RWPE2 (cell line): ENCODE measurements around the gene POC1B.
"Not testable (repeated sequence)": the region's sequence is repeated elsewhere in the genome, so short reads cannot be mapped to it uniquely, and the experiment has no call there.

Source experiments
- ATAC-seq: fragments of 200-7000 bp; cut with Tn5 transposase; 3 replicates; pipeline ENCODE4 v1.9.1; 2021; ENCODE audit warnings: low read depth
- DNase-seq: peaks from one replicate; pipeline ENCODE4 v3.0.0-alpha.2; 2020; ENCODE audit warnings: low spot score
- H3K27ac ChIP-seq: fragments of 450-650 bp; 2 replicates; pipeline ENCODE4 v1.5.1; 2017; ENCODE audit warnings: mild to moderate bottlenecking; ENCODE audit not compliant: poor library complexity, severe bottlenecking
- H3K27me3 ChIP-seq: fragments of 250-450 bp; sonication (Bioruptor Pico); 2 replicates; pipeline ENCODE4 v1.5.1; 2021; ENCODE audit warnings: mild to moderate bottlenecking, moderate library complexity; ENCODE audit not compliant: insufficient read depth, poor library complexity, severe bottlenecking
- H3K36me3 ChIP-seq: fragments of 250-450 bp; sonication (Bioruptor Pico); 2 replicates; pipeline ENCODE4 v1.5.1; 2020; ENCODE audit warnings: low read depth, mild to moderate bottlenecking, moderate library complexity
- H3K4me1 ChIP-seq: fragments of 250-450 bp; sonication (Bioruptor Pico); 2 replicates; pipeline ENCODE4 v1.5.1; 2021; ENCODE audit warnings: mild to moderate bottlenecking, moderate library complexity; ENCODE audit not compliant: insufficient read depth, poor library complexity, severe bottlenecking
- H3K4me3 ChIP-seq: fragments of 250-450 bp; sonication (Bioruptor Pico); 2 replicates; pipeline ENCODE4 v1.5.1; 2021; ENCODE audit warnings: mild to moderate bottlenecking, moderate library complexity; ENCODE audit not compliant: severe bottlenecking
- H3K9me3 ChIP-seq: fragments of 250-450 bp; sonication (Bioruptor Pico); 2 replicates; pipeline ENCODE4 v1.5.1; 2021; ENCODE audit warnings: mild to moderate bottlenecking, moderate library complexity; ENCODE audit not compliant: severe bottlenecking
- CTCF ChIP-seq: fragments of 450-650 bp; IDR thresholded peaks from one replicate; pipeline ENCODE4 v1.5.1; 2017; ENCODE audit warnings: mild to moderate bottlenecking, moderate library complexity; ENCODE audit not compliant: poor library complexity, severe bottlenecking

The POC1B gene

GRCh38 chr12:89464974-89465592 lies 60.8 kb downstream of the POC1B start:
- TF ChIP-seq CTCF, result no peak
- Histone ChIP-seq H3K27ac (no peak overlapping the region), H3K9me3 (no peaks in the 10 kb centered on the region), H3K27me3 (no peaks in the 10 kb centered on the region), H3K36me3 (peaks cover 8% of the 10 kb centered on the region; the same call in 1 of the 2 replicates), H3K4me1 (peaks cover 33% of the 10 kb centered on the region), H3K4me3 (no peak overlapping the region)
- ATAC-seq, result peak; percentile 58; the same call in 2 of the 3 replicates
- no peak for DNase-seq

- Histone ChIP-seq H3K9me3 (no peaks in the 10 kb centered on the region), H3K27me3 (no peaks in the 10 kb centered on the region), H3K4me3 (no peak overlapping the region), H3K4me1 (peaks cover 30% of the 10 kb centered on the region), H3K36me3 (peaks cover 20% of the 10 kb centered on the region; the same call in 1 of the 2 replicates), H3K27ac (peak overlapping the region; percentile 33)
- peak; percentile 80 for TF ChIP-seq CTCF
- no peak for DNase-seq
- peak; percentile 83 for ATAC-seq
Observed at GRCh38 chr12:89461649-89462612, 63.9 kb downstream of the POC1B start.

GRCh38 chr12:89461190-89461589 lies 64.7 kb downstream of the POC1B start:
- DNase-seq (no peak), ATAC-seq (no peak)
- TF ChIP-seq CTCF, result no peak
- H3K4me3 ChIP-seq, result no peak overlapping the region
- H3K27me3 ChIP-seq, result no peaks in the 10 kb centered on the region
- H3K27ac ChIP-seq, result peak overlapping the region; percentile 33
- H3K4me1 ChIP-seq, result peaks cover 30% of the 10 kb centered on the region
- no peaks in the 10 kb centered on the region for H3K9me3 ChIP-seq
- H3K36me3 ChIP-seq, result peaks cover 20% of the 10 kb centered on the region; the same call in 1 of the 2 replicates

- ATAC-seq, H3K4me3 ChIP-seq, H3K27me3 ChIP-seq, DNase-seq, H3K9me3 ChIP-seq: not testable (repeated sequence)
- TF ChIP-seq CTCF, result peak; percentile 71
- H3K36me3 ChIP-seq, result peaks cover 20% of the 10 kb centered on the region; the same call in 1 of the 2 replicates
- peaks cover 17% of the 10 kb centered on the region for H3K4me1 ChIP-seq
- H3K27ac ChIP-seq, result peak overlapping the region; percentile 8
Observed at GRCh38 chr12:89459279-89459678, 66.6 kb downstream of the POC1B start.
